ENCODE measurements around the gene CDKAL1.
A peak's percentile ranks its signal among the peaks of the same experiment; 100 is the strongest.

Gene CDKAL1

DNA sequence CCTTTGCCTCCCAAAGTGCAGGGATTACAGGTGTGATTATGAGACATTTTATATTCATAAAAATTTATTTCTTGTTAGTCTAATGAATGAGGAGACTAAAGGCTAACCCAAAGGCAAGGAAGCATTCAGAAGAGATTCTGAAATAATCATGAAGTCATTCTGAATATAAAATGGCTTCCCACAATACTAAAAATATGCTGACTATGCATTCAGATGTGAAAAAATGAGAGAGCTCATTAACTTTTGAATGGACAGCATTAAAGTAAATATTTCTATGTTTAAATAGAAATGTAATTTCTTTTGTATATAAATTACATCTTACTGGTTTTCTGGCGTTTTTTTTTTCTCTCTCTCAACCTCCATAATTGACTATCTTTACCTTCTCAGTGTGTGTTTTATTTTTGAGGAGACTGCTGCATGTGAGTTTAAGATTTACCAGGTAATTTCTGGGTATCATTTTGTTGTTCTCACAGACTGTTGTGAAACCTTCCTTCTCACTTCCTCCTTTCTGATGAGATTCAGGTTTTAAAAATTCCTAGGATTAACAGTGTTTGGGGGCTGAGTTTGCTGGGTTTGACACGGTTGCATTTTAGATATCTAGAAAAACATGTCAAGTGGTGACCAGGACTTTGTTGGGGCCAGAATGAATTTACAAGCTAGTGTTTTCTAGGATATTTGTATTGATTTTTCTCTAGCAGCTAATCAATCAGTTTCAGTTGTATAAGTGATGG, 316.6 kb downstream of the CDKAL1 start:
- DNase-seq, result peak; percentile 22

DNA sequence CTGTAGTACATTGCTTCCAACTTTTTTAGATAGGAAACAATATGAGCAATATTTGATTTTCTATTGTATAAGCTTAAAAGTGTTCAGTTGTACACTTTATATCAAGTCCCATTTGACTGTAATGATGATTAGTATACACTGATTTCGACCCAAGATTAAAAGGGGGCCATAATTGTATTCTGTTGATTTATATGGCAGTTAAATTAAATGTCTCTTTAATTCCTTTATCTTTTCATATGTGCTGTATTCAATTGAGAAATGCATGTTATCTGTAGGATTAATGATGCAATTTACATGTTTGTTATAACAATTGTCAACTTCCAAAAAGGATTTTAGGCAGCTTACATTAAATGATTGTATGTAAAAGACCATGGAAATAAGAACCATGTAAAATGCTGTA, 317.5 kb downstream of the CDKAL1 start:
- DNase-seq, result no peak

DNA sequence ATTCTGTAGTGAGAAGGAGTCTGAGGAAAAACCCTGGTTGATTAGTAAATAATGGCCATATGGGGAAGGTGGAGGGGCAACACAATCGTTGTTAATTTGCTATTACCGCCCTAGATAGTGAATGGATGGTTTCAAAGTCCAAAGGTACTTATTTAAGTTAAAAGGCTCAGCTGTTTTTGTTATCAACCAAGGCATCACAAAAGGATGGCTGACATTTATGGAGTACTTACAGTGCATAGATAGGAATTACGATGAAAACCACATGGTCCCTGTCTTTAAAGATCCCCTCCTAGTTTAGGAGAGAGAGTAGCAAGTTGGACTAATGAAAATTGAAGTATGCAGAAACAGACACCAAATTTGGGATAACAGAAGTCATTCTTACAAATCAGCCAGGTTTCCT, 319.6 kb downstream of the CDKAL1 start:
- no peak for DNase-seq

DNA sequence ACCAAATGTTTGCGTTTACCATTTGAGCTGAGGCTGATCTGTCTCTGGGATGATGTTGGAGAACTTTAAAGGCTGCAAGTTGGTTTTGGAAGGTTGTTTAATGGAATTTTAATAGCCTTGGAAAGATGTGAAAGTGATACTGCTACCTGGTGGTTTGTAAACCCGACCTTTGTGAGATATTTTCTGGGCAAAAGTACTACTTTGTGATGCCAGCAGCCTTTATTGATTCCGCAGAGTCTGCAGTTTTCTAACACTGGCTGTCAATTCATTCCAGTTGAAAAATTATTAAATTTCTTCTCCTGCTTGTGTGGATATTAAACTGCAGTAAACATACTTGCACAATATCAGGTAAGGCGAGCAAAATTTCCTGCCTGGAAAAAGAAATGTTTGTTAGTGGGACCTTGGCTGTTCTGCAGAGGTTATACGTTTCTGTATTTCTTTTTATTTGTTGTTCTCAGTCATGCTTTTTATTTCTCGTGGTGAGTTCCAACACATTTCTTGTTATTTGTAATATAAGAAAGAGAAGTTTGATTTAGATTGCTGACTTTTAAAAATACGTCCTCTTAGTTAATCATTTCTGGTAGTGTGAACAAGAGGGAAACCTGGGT, 322.5 kb downstream of the CDKAL1 start:
- no peak for DNase-seq

DNA sequence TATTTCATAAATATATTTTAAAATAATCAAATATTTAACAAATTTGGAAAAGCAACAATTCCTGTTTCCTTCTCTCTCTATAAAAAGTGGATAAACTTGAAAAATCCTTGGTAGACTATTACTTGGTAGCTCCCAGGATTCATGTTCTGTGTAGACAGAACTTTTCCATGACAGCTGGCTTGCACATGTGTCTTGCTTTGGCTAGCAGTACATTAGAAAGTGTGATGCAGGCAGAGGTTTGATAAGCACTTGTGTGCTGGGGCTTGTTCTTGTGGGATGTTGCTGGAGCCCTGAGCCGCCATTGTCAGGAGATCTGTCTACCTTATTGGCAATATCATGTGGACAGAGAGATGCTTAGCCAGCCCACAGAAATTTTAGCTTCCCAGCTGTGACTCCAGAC, 327.2 kb downstream of the CDKAL1 start:
- no peak for DNase-seq

DNA sequence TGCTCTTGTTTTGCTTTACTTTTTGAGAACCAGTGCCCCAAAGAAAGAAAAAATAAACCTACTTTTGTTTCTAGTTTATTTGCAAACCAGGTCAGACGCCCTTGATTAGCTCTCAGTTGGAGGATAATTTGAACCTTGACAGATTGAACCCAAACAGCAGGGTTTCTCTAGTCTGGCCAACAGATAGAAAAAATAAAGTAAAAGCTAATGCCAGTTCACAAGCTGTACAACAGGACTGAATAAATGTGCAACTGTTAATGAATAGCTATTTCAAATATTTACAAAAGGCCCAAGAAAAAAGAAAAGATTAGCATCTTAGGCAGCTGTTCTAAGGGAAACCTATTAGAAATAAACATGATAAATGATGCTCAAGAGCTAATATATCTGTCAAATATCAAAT, 331.8 kb downstream of the CDKAL1 start:
- no peak for DNase-seq

DNA sequence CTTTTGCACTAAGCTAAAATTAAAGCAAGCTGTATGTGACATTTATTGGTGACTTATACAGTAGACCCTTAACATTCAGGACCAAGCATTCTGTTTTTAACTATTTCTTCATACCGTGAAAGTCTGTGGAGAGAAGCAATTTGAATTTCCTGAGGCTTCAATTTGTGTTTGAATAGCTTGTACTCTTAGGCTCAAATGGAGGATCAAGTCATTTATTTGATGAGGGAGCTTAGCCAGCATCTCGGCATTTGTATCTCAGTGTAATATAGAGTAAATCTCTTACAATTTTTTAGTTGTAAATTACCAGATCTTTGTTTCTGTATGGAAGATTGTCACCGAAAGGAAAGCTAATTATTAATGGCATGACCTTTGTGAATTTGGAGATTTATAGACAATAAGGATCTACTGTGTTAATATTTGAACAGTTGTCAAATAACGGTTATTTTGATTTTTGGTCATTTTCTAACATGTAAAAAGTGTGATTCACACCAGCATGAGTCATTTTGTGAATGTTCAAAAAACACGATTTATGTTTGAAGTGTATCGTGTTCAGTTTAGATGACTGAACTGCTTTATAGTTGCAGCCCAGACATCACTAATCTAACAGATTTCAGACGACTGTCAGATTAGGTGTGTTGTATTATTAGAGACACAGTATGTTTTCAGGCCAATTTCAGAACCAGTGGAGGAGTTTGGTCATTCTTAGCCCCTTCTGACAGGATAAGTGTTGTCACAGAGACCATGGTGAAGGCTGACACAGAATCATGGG, 332.9 kb downstream of the CDKAL1 start:
- no peak for DNase-seq

DNA sequence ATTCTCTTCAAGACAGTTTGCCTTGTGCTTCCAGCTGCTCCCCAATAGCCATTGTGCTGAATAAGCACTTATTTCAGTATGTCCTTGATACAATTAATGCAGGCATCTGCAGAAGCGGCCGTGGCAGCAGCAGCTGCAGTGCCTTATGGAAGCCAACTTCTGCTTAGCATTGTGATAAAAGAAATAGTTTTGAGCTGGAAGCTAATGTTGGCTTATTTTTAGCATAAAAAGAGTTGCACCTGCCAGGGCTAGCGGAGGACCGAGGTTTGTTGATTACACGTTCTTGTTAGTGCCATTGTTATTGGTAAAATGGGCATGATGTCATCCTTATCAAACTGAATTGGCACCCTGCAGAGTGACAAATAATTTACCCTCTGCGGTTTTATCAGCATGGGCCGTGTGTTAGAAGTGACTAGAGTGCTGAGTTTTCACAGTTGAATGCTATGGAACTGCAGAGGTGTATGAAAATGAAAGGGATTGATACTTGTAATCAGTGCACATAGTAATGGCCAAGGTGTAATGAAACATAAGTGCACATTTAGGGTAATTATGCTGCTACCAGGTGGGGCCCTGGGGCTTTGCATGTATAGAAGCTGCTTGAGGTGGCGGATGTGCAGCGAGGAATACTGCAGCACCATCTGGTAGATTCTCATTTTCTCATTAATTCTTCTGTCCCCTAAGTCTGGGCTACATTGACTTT, 334.3 kb downstream of the CDKAL1 start:
- DNase-seq, result no peak

DNA sequence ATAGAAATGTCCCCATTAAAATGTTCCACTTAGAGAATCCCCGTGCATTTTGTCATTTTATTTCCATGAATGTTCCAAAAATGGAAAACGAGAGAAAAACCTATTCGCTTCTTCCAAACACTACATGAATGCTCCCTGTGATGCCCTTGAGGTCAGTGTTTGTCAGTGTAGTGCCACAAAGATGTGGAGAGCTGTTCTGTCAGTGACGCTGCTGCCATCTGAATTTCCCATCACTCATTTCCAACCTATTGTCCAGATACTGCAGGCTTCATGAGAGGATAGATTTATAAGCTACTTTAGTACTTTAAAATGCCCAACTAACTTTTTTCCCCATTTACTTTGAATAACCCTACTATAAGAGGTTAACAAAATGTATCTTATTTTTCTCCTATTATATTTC, 335.8 kb downstream of the CDKAL1 start:
- DNase-seq, result no peak

DNA sequence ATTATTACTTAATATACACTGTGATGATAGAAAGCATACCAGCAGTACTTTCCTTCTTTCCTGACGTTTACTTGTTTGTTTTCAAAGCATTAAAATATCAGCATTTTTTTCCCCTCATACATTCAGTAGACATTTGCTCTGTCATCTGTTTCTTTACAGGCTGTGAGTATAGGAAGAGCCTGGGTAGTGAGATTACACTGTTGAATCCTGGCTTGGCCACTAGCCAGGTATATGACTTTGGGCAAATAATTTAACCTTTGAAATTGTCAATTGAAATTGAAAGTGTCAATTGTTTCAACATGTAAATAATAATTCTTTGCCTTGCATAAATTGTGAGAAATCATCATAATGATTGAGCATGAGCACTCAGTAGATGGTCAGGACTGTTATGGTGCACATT, 336.2 kb downstream of the CDKAL1 start:
- DNase-seq, result peak; percentile 51

DNA sequence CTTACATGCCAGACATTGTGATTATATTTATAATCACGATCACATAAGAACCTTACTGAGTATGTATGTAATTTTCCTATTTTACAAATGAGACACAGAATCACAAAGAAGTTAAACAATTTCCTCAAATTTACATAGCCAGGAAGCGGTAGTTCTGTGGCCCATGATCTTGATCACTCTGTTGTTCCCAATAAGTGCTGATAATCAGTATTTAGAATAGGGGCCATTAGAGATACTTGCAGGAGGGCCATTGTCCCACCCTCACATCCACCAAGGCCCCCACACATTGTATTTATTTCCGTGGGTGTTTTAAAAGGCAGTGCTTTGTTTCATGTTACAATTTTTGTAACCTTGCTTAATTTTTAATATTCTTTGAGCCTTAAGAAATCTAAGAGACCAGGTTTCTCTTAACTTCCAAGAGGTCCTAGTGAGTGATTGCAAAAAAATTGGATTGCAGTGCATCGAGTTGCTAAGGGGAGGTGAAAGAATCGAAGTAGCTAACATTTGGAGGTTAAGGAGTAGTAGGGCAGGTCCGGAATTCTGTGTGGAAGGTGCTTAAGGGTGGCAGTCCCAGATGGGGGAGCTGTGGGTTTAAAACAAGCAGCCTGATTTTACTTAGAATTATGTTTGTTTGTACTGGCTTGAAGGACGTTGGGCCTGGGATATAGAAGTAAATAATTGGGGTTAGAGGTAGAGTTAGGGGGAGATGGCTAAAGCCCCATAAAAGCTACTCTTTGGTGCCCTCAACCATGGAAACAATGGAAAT, 339.4 kb downstream of the CDKAL1 start:
- no peak for DNase-seq

DNA sequence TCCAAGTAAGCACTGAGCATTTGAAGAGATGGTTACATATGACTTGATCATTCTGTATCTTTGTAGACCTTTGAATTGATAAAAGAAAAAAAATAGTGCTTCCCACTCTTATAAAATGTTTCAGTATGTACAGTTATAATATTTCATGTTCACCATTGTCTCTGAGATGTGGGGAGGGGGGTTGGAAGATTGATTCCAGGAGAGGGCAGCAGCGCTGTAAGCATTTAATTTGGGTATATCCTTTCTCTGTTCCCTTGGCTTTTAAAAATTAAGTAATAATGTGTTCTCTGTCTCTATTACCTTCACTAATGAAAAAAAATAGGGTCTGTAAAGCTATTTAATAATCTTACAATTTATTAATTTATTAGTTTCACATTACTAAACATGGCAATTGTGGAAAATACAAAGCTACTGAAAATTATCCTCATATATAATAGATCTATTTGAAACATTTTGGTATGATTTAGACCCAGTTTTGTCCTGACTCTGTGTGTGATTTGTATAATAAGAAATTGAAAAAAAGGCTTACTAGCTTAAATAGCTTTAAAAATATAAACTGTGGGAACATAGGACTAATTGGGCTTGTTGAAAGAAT, 341.2 kb downstream of the CDKAL1 start:
- peak; percentile 44 for DNase-seq

DNA sequence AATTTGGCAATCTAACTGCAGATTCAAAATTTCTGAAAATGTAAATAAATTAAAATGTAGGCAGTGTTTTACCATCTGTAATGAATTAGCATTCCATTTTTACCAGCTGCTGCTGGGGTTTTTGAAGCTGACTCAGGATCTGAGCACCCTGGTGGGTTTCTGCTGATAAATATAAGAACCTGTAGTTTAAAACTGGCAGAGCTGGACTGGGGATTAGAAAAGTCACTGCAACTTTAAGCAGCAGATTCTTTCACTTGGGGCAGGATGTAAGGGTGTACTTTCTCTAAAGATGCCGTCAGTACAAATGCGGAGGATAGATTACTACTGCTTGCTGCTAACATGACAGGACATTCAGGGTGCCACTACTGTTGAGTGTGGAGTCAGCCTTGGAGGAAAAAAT, 341.8 kb downstream of the CDKAL1 start:
- DNase-seq, result no peak

DNA sequence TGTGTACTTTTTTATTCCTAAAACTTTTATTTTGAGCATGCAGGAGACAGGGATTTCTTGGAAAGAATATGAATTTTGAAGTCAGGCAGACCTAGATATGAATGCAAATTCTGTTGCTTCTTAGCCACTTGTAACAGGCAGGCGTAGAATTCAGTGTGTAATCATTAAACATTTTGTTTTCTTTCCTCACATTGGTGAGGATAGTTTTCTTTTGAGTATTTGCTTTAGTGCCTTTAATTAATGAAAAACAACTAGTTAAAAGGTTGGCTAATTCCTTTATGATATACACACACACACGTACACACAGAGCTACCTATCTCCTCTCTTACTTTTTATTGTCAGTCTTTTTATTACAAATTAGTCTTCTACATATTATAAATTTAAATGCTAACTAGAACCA, 342.3 kb downstream of the CDKAL1 start:
- no peak for DNase-seq

DNA sequence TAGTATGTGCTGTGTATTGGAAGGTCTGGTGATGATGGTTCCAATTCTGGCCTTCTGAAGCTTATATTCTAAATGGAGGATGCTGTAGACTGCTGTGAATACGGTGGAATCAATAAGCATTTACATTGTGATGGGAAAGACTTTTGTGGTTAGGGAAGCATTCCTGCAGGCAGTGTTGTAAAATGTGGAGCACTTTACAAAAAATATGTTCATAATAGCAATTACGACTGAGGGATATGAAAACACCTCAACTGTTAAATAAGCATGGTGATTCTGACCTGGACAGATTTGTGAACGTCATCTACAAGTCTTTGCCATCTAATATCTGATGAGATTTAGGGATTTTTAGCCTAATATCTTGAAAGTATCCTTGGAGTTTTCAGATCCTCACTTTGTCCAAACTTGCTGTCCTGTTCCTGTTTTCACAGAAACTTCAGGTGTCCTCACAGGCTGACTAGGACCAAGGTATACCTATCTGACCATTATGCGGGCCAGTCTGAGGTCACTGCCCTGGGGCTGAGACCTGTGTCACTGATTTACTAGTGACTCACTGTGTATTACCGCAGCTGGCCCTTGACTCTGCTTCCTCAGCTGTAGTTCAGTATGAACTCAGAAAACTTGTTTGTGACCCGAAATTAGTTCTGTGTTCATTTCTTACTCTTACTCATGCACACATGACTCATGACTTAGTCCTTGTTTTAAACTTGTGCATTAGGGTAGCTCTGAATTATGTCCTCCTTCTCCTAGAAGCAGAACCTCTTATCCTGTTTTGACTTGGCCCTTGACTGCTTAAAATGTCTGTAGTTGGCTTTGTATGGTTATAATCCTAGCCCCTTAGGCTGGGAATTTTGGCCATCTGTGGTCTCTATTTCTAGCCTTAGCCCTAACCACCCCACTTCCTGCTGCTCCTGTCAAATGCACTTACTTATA, 343.0 kb downstream of the CDKAL1 start:
- DNase-seq, result no peak

DNA sequence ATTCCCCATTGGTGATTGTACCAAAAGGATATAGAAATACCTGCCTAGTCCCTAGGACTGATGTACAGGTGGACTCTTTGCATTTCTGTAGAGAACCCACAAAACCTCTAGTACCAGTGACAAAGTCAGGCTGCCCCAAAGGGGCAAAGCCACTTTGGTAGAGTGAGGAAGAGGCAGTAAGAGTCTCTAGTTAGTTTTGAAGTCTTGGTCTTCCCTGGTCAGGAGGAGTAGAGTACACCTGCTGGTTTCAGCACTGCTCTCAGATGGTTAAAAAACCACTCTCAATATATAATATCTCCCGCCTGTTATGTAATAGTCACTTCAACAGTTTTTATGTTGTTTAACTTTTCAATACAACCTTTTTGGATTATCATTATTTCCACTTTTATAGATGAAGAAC, 344.9 kb downstream of the CDKAL1 start:
- no peak for DNase-seq

DNA sequence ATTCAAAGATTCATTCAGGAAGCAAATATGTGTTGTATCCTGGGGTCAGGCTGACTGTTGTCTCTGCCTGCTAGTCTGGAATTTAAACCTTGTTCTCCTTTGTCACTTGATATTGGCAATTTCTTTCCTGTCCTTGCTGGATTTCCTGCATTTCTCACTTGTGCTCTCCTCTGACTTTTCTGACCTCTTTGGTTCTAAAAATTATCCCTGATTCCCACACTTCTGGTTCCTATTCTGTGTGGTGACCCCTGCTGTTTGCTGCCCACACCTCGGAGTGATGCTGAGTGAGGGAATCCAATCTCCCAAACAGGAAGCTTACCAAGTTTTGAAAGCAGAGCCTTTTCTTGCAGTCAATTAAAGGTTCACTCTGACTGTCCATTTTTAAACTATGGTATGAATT, 345.3 kb downstream of the CDKAL1 start:
- no peak for DNase-seq

DNA sequence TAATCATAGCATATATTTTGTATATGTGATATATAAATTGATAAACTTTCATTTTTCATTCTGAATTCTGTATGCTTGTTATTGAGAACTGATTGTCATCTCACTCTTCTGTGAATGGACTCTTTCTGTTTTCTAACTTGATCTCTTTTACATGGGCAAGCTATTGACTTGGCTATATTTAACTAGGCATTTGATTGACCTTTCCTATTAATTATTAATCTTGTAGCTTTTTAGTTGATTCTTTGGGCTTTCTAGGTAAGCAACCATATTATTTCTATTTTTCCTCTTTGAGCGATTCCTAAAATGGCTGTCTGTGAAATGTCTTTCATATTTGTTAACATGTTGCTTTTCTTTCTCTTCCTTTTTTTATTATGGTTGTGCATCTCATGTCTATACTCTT, 347.1 kb downstream of the CDKAL1 start:
- DNase-seq, result no peak

DNA sequence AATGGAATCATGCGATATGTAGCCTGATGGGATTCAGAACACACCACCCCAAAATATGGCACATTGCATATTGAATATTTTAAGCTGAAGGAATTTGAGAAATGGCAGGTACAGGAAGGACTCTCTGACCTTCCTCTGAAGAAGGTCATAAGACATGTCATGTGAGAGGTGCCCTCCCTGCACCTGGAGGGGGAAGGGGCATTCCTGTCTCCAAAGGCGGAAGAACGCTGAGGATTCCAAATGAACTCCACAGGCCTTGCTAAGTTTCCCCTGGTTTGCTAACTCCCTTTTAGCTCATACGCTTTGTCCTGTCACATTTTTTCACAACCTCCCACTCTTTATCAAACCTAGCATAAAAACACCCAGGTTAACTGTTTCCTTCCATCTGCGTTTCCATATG, 347.8 kb downstream of the CDKAL1 start:
- no peak for DNase-seq

DNA sequence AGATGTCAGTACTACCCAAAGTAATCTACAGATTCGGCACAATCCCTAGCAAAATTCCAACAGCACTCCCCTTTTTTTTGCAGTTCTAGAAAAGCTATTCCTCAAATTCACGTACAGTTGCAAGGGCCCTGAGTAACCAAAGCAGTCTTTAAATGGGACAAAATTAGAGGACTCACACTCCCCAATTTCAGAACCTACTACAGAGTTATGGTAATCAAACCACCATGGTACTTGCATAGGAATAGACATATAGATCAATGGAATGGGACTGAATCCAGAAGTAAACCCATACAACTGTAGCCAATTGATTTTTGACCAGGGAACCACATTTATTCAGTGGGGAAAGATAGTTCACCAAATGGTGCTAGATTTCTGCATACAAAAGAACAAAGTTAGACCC, 350.8 kb downstream of the CDKAL1 start:
- DNase-seq, result no peak

DNA sequence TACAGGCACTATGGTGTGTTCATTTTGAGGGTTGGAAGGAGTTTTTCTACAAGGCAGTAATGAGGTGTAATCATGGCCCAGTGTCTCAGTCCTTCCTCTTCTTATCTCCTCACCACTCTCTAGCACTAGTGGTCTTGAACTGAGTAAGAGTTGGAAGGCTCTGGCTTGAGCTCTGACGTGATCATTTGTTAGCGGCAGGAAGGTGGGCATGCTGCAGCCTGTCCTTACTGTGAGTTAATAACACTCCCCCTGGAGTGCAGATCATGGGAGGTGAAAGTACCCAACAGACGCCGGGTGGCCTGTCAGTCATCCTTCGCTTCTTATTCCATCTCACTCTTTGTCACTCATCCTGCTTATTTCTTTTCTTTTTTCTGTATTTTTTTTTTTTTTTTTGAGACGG, 356.9 kb downstream of the CDKAL1 start:
- DNase-seq, result no peak
